ENCODE measurements around the gene KDM4F. TPM values are rescaled to one million over a fixed set of nuclear protein-coding genes. Genes with fewer than 3 reads are reported as not detected.

Gene KDM4F
- polyA plus RNA-seq, 1 donor from 2014 or later = not detected

DNA sequence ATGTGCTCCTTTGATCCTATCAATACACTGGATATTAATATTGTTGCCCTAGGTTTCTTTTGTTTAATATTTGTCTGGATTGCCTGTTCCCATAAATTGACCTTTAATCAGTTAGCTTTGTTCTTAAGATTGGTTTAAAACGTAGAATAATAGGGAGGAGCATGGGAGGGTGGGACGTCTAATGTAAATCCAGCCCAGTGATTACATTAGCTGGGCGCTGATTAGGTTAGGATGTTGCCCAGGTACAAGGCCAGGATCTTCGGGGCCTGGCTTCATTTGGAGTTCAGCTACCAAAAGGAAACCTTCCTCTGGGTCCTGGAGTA, 17.5 kb downstream of the KDM4F start, which contains the start of gene SRSF8:
Gene SRSF8 (plus strand): TSS at position 204 of the 323 bp plus-strand sequence. CDS start 308 bp downstream, outside the sequence.
- Histone ChIP-seq H4K20me1 (ENCODE audit: insufficient read depth) (no peaks in the 10 kb centered on the region), H3K4me3 (ENCODE audit: low read length) (peak within 1 kb of the TSS; percentile 89), H2AFZ (ENCODE audit: low read depth, low read length) (peak within 1 kb of the TSS; percentile 87), H3K27ac (ENCODE audit: low read length) (peak within 1 kb of the TSS; percentile 94), H3K9me2 (ENCODE audit: insufficient read depth, low read length) (no peaks in the 10 kb centered on the region), H3K9me3 (ENCODE audit: low read length) (no peaks in the 10 kb centered on the region), H3K4me2 (ENCODE audit: low read length) (peak within 1 kb of the TSS; percentile 69), H3K79me2 (replicated peaks; ENCODE audit: insufficient read depth, low read length) (peaks cover 18% of the 10 kb centered on the region), H3K9ac (ENCODE audit: low read length) (peak within 1 kb of the TSS; percentile 90), H3F3A (ENCODE audit: insufficient read depth, low read length, poor library complexity, severe bottlenecking) (peaks cover 10% of the 10 kb centered on the region), H3K27me3 (ENCODE audit: insufficient read depth, low read depth, low read length) (no peaks in the 10 kb centered on the region), H3K36me3 (ENCODE audit: insufficient read depth, low read length) (no peaks in the 10 kb centered on the region)
- TF ChIP-seq SMC3 (conservative IDR thresholded peaks at IDR 0.05; ENCODE audit: poor library complexity) (no peak), MXI1 (conservative IDR thresholded peaks at IDR 0.05; ENCODE audit: poor library complexity, severe bottlenecking) (no peak), POLR2AphosphoS5 (IDR thresholded peaks at IDR 0.05) (no peak), EP300 (conservative IDR thresholded peaks at IDR 0.05; ENCODE audit: poor library complexity, severe bottlenecking) (no peak), EZH2 (IDR thresholded peaks at IDR 0.05; ENCODE audit: borderline replicate concordance, insufficient read depth, low read length, poor library complexity, severe bottlenecking) (no peak), RAD21 (conservative IDR thresholded peaks at IDR 0.05) (no peak), TAF1 (IDR thresholded peaks at IDR 0.05; ENCODE audit: low read depth) (no peak)
- TF ChIP-seq, protein P1, sequence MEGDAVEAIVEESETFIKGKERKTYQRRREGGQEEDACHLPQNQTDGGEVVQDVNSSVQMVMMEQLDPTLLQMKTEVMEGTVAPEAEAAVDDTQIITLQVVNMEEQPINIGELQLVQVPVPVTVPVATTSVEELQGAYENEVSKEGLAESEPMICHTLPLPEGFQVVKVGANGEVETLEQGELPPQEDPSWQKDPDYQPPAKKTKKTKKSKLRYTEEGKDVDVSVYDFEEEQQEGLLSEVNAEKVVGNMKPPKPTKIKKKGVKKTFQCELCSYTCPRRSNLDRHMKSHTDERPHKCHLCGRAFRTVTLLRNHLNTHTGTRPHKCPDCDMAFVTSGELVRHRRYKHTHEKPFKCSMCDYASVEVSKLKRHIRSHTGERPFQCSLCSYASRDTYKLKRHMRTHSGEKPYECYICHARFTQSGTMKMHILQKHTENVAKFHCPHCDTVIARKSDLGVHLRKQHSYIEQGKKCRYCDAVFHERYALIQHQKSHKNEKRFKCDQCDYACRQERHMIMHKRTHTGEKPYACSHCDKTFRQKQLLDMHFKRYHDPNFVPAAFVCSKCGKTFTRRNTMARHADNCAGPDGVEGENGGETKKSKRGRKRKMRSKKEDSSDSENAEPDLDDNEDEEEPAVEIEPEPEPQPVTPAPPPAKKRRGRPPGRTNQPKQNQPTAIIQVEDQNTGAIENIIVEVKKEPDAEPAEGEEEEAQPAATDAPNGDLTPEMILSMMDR (IDR thresholded peaks at IDR 0.05; ENCODE audit: poor library complexity, severe bottlenecking) = no peak
- TF ChIP-seq, protein P2, sequence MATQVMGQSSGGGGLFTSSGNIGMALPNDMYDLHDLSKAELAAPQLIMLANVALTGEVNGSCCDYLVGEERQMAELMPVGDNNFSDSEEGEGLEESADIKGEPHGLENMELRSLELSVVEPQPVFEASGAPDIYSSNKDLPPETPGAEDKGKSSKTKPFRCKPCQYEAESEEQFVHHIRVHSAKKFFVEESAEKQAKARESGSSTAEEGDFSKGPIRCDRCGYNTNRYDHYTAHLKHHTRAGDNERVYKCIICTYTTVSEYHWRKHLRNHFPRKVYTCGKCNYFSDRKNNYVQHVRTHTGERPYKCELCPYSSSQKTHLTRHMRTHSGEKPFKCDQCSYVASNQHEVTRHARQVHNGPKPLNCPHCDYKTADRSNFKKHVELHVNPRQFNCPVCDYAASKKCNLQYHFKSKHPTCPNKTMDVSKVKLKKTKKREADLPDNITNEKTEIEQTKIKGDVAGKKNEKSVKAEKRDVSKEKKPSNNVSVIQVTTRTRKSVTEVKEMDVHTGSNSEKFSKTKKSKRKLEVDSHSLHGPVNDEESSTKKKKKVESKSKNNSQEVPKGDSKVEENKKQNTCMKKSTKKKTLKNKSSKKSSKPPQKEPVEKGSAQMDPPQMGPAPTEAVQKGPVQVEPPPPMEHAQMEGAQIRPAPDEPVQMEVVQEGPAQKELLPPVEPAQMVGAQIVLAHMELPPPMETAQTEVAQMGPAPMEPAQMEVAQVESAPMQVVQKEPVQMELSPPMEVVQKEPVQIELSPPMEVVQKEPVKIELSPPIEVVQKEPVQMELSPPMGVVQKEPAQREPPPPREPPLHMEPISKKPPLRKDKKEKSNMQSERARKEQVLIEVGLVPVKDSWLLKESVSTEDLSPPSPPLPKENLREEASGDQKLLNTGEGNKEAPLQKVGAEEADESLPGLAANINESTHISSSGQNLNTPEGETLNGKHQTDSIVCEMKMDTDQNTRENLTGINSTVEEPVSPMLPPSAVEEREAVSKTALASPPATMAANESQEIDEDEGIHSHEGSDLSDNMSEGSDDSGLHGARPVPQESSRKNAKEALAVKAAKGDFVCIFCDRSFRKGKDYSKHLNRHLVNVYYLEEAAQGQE (IDR thresholded peaks at IDR 0.05; ENCODE audit: borderline replicate concordance) = no peak

DNA sequence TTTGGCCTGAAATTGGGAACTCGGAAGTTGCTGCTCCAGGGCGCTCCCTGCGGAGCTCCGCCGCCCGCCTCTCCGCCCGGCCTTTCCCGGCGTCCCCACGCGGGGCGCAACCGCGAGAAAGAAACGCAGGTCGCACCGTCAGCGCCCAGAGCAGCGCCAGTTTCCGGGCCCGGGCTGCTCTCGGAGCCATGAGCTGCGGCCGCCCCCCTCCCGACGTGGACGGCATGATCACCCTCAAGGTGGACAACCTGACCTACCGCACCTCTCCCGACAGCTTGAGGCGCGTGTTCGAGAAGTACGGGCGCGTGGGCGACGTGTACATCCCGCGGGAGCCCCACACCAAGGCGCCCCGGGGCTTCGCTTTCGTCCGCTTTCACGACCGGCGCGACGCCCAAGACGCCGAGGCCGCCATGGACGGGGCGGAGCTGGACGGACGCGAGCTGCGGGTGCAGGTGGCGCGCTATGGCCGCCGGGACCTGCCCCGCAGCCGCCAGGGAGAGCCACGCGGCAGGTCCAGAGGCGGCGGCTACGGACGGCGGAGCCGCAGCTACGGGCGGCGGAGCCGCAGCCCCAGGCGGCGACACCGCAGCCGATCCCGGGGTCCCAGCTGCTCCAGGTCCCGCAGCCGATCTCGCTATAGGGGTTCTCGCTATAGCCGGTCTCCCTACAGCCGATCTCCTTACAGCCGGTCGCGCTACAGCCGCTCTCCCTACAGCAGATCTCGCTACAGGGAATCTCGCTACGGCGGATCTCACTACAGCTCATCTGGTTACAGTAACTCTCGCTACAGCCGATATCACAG, 18.0 kb downstream of the KDM4F start:
- peaks cover 10% of the 10 kb centered on the region for H3F3A ChIP-seq (ENCODE audit: insufficient read depth, low read length, poor library complexity, severe bottlenecking)
- peak overlapping the region; percentile 46 for H3K4me2 ChIP-seq (ENCODE audit: low read length)
- H3K27ac ChIP-seq (ENCODE audit: low read length) = peak overlapping the region; percentile 94
- no peaks in the 10 kb centered on the region for H3K36me3 ChIP-seq (ENCODE audit: insufficient read depth, low read length)
- H3K9ac ChIP-seq (ENCODE audit: low read length) = peak overlapping the region; percentile 90
- peak overlapping the region; percentile 87 for H2AFZ ChIP-seq (ENCODE audit: low read depth, low read length)
- TF ChIP-seq EZH2 (IDR thresholded peaks at IDR 0.05; ENCODE audit: borderline replicate concordance, insufficient read depth, low read length, poor library complexity, severe bottlenecking) = no peak
- TF ChIP-seq, protein P1 (IDR thresholded peaks at IDR 0.05; ENCODE audit: poor library complexity, severe bottlenecking) = peak; percentile 81
- peak; percentile 34 for TF ChIP-seq EP300 (conservative IDR thresholded peaks at IDR 0.05; ENCODE audit: poor library complexity, severe bottlenecking)
- no peak for TF ChIP-seq RAD21 (conservative IDR thresholded peaks at IDR 0.05)
- TF ChIP-seq SMC3 (conservative IDR thresholded peaks at IDR 0.05; ENCODE audit: poor library complexity) = no peak
- peak; percentile 27 for TF ChIP-seq TAF1 (IDR thresholded peaks at IDR 0.05; ENCODE audit: low read depth)
- TF ChIP-seq, protein P2 (IDR thresholded peaks at IDR 0.05; ENCODE audit: borderline replicate concordance) = peak; percentile 36
- peak; percentile 69 for TF ChIP-seq POLR2AphosphoS5 (IDR thresholded peaks at IDR 0.05)
- TF ChIP-seq MXI1 (conservative IDR thresholded peaks at IDR 0.05; ENCODE audit: poor library complexity, severe bottlenecking) = peak; percentile 66
- H3K9me2 ChIP-seq (ENCODE audit: insufficient read depth, low read length) = no peaks in the 10 kb centered on the region
- no peaks in the 10 kb centered on the region for H3K27me3 ChIP-seq (ENCODE audit: insufficient read depth, low read depth, low read length)
- H4K20me1 ChIP-seq (ENCODE audit: insufficient read depth) = no peaks in the 10 kb centered on the region
- H3K79me2 ChIP-seq (replicated peaks; ENCODE audit: insufficient read depth, low read length) = peaks cover 18% of the 10 kb centered on the region
- peak overlapping the region; percentile 89 for H3K4me3 ChIP-seq (ENCODE audit: low read length)
- no peaks in the 10 kb centered on the region for H3K9me3 ChIP-seq (ENCODE audit: low read length)

All from neural cell (in vitro differentiated cells).